K562 treated with DMSO at 1 percent for 12 hours (cell line): ENCODE measurements around the gene CBR1. TPM values are rescaled to one million over a fixed set of nuclear protein-coding genes. Genes with fewer than 3 reads are reported as not detected.

Source experiments
- total RNA-seq: library from RNA; unstranded; fragments of 300-600 nt; gene quantifications from 2 replicates; pipeline ENCODE4 v1.2.3, GENCODE V29; 2022; ENCODE audit not compliant: insufficient read depth

CBR1 gene
- total RNA-seq = 24.2 and 36.5 TPM in 2 replicates

DNA sequence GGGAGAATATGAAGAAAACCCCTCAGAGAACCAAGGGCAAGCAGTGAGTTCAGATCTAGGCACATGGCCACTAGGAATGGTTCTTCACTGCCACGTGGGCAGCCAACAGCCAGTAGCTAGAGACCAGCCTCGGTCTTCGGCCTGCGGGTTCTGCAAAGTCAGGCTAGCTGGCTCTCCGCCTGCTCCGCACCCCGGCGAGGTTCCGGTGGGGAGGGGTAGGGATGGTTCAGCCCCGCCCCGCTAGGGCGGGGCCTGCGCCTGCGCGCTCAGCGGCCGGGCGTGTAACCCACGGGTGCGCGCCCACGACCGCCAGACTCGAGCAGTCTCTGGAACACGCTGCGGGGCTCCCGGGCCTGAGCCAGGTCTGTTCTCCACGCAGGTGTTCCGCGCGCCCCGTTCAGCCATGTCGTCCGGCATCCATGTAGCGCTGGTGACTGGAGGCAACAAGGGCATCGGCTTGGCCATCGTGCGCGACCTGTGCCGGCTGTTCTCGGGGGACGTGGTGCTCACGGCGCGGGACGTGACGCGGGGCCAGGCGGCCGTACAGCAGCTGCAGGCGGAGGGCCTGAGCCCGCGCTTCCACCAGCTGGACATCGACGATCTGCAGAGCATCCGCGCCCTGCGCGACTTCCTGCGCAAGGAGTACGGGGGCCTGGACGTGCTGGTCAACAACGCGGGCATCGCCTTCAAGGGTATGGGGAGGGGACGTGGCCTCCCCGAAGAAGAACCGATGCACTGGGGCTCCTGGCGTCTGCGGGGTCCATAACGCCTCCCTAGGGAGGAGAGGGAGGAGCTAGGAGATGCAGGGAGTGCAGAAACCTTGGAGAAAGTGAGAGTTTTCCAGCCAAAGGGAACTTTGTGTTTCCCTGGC lies at the start of gene CBR1:
TSS of gene CBR1 (plus strand) at position 312 of the 871 bp plus-strand sequence. CDS start at position 404, 92 bp downstream.

DNA sequence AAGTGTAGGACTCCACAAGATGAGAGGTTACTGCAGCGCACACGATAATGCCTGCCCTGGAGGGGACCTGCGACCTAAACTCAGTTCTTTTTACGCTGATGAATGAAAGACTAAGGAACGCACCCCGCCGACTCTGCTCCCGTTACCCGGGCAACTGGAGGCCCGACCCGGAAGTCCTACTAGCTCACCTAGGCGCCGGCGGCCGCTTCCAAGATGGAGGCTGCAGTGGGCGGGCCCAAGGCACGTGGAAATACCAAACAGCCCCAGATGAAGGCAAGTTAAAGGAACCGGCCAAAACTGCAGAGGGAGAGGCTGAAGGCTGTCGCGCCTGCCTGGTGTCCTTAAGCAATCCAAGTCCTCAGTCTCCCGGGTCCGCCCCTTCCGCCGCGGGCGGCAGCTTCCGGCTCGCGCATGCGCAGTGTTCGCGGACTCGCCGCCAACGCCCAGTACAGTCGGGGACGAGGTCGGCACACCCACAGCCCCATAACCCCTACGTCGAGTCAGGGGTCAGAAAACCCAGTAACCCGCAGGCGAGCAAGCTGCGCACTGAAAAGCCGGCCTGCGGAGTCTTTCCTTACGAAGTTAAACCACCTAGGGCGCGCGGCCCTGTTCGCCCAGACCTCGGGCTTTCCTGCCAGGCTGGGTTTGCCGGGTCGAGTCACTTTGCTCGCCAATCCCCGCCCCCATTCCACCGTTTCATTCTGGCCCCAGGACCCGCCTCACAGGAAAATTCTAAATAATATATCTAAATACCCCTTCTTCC lies 9.5 kb upstream of the CBR1 start, which contains the start of gene SETD4:
TSS of gene SETD4 (minus strand) at position 368 of the 763 bp plus-strand sequence. CDS start 1,638 bp downstream, outside the sequence.

Other genes starting within 250 kb of the CBR1 start
- gene SETD4, start 9.5 kb upstream of the CBR1 start, total RNA-seq = 6.0 and 13.9 TPM in 2 replicates
- gene CBR3, start 65.1 kb downstream of the CBR1 start, total RNA-seq = not detected in 2 replicates
- gene DOP1B, start 86.8 kb downstream of the CBR1 start, total RNA-seq = 0.60 and 7.2 TPM in 2 replicates